ENCODE data around the gene UTP14C.
A peak's percentile ranks its signal among the peaks of the same experiment; 100 is the strongest.
"Not testable (repeated sequence)": the region's sequence is repeated elsewhere in the genome, so short reads cannot be mapped to it uniquely, and the experiment has no call there.

The UTP14C gene

GRCh38 chr13:52003541-52003940, 20.9 kb upstream of the UTP14C start:
- DNase-seq = no peak

- no peak for DNase-seq
Measured at GRCh38 chr13:52004511-52005170, 19.9 kb upstream of the UTP14C start.

GRCh38 chr13:52005841-52006522, 18.5 kb upstream of the UTP14C start:
- DNase-seq = no peak

- no peak for DNase-seq
Measured at GRCh38 chr13:52006523-52007245, 17.8 kb upstream of the UTP14C start.

- DNase-seq = no peak
Measured at GRCh38 chr13:52009946-52010345, 14.5 kb upstream of the UTP14C start.

- DNase-seq = no peak
Measured at GRCh38 chr13:52010890-52011631, 13.4 kb upstream of the UTP14C start, which contains the start of gene ATP7B. Gene ATP7B (minus strand): TSS chr13:52011450. CDS start chr13:52011337, 113 bp downstream.

GRCh38 chr13:52011632-52012511, 12.6 kb upstream of the UTP14C start, which contains the start of gene ALG11:
Gene ALG11 (plus strand): TSS chr13:52012398. CDS start chr13:52012419, 21 bp downstream.
- peak; percentile 85 for DNase-seq

DNA sequence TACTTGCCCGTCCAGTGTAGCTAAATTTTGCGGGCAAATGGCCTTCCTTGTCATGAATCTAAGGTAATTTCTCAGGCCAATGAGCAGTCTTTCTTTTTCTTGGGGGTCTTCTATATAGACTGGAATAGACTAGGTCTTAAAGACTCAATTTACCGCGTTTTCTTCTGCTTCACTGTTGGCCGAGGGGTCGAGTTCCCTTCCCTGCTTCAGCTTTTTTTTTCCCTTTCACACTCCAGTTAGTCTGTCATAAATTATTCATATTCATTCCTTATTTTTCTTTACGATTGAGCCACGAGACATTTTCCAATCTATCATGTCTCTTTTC, 12.0 kb upstream of the UTP14C start:
- no peak for DNase-seq

- no peak for DNase-seq
Measured at GRCh38 chr13:52016296-52016695, 8.2 kb upstream of the UTP14C start.

DNA sequence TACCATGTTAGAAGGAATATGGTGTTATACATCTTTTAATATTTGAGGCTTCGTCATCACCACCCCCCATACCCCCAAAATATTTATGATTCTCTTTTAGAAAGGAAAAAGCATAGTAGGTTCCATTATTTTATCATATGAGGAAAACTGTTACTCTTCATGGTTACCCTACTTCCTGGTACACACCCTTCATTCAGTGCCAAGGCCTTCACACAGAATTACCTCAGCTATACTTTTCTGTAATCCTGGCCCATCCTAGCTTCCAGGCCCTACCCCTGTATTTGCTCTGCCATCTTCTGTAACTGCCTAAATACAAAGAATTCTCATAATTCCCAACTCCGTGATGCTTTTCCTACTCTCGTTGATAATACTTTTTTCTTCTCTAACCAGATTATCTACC, 4.3 kb upstream of the UTP14C start:
- DNase-seq = no peak

GRCh38 chr13:52022356-52022755, 2.1 kb upstream of the UTP14C start:
- no peak for DNase-seq

- DNase-seq = no peak
Measured at GRCh38 chr13:52025475-52026245, 1.2 kb downstream of the UTP14C start.

- no peak for DNase-seq
Measured at GRCh38 chr13:52026246-52026626, 1.7 kb downstream of the UTP14C start.

GRCh38 chr13:52027832-52028231, 3.3 kb downstream of the UTP14C start:
- no peak for DNase-seq

GRCh38 chr13:52029569-52029968, 5.1 kb downstream of the UTP14C start:
- peak; percentile 4 for DNase-seq

GRCh38 chr13:52030401-52030800, 5.9 kb downstream of the UTP14C start:
- DNase-seq = not testable (repeated sequence)

DNA sequence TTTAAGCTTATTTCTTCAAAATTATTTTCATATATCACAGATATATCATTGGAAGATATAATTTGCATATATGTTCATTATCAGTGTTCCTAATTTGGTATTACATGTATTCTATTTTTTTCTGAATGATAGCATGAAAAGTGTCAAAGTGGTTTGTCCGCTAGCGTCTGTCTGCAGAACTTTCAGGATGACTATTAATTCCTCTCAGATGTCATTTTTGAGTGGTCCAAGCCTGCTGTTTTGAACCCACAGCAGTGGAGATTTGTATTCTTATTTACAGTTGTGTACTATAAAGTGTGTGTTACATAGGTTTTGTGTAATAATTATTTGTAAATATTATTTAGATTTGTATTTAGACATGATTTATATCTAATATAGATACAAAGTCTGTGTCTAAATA, 8.5 kb downstream of the UTP14C start:
- no peak for DNase-seq

DNA sequence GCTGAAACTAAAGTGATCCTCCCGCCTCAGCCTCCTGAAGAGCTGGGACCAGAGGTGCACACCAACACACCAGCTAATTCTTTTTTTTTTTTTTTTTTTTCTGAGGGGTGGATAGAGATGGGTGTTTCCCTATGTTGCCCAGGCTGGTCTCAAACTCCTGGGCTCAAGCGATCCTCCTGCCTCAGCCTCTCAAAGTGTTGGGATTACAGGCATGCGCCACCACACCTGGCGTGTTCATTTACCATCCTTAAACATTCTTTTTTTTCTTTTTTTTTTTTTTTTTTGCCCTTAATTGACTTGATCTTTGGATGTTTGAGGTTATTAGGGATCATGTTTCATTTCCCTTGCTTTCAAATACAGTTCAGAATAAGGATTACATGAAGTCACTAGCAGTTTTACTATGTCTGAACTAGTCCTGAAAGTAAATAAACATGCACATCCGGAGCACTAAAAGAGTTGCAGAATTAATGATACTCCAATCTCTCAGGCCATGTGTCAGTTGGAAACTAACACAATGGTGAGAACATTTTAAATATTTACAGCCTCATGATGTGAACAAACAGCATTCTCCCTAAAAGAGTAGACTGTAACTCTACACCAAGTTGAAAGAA, 10.2 kb downstream of the UTP14C start:
- no peak for DNase-seq

- DNase-seq = no peak
Measured at GRCh38 chr13:52036037-52036436, 11.5 kb downstream of the UTP14C start.

- DNase-seq = no peak
Measured at GRCh38 chr13:52043675-52044074, 19.2 kb downstream of the UTP14C start.

GRCh38 chr13:52047463-52047862, 23.0 kb downstream of the UTP14C start:
- DNase-seq = no peak

Data from DMS79 treated with DMSO at 0.1 percent for 48 hours (cell line).